GM19099 (cell line): ENCODE measurements around the gene NFATC1.

Source experiments
- POLR2A ChIP-seq: IDR thresholded peaks from 3 replicates; pipeline ENCODE4 v1.6.1; 2011; ENCODE audit warnings: low read depth; ENCODE audit not compliant: insufficient read length; ENCODE audit errors: extremely low read depth

Gene NFATC1

DNA sequence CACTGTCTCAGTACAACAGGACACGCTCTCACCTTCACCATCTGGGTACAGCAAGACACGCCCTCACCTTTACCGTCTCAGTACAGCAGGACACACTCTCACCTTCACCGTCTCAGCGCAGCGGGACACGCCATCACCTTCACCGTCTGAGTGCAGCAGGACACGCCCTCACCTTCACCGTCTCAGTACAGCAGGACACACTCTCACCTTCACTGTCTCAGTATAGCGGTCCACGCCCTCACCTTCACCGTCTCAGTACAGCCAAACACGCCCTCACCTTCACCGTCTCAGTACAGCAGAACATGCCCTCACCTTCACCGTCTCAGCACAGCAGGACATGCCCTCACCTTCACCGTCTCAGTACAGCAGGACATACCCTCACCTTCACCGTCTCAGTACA lies 174.0 kb downstream of the NFATC1 start:
- no peak for TF ChIP-seq POLR2A

DNA sequence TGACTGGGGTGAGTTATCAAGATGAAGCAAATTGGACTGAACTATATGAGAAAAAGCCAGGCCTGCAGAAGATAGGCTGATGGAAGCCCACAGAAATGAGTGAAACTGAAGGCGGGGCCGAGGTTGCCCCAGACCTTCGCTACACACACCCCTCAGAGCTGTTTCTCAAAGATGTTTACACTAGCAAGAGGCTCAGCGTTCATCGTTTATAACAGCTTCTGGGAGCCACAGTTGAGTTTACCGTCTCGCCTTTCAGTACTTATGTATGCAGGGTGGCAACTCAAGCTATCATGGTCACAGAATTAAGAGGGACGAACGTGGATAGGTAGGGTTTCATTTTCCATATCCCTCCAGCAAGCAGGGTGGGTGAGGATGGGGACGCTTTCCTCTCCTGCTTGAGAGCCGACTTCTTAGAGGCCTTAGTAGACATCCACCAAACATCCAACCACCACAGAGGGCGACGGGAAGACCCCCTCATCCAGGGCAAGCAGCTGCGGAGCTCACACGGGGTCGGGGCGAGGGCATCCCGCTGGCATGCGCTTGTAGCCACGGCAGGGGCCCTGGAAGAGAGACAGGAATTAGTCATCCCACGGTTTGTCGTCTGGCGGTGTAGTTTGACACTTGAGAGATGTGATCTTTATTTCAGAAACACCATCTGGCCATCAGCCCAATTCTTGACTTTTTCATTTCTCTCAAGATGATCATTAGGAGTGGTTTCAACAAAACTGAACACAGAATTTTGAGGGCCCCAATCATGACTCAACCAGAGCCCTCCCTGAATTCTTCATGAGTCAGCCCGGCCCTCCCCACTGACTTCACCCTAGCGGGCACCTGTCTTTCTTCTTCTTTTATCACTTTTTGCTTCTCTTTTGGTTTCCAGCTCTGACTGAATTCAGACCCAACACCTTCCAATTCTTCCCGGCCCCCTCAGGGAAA lies 174.8 kb downstream of the NFATC1 start:
- TF ChIP-seq POLR2A, result no peak

DNA sequence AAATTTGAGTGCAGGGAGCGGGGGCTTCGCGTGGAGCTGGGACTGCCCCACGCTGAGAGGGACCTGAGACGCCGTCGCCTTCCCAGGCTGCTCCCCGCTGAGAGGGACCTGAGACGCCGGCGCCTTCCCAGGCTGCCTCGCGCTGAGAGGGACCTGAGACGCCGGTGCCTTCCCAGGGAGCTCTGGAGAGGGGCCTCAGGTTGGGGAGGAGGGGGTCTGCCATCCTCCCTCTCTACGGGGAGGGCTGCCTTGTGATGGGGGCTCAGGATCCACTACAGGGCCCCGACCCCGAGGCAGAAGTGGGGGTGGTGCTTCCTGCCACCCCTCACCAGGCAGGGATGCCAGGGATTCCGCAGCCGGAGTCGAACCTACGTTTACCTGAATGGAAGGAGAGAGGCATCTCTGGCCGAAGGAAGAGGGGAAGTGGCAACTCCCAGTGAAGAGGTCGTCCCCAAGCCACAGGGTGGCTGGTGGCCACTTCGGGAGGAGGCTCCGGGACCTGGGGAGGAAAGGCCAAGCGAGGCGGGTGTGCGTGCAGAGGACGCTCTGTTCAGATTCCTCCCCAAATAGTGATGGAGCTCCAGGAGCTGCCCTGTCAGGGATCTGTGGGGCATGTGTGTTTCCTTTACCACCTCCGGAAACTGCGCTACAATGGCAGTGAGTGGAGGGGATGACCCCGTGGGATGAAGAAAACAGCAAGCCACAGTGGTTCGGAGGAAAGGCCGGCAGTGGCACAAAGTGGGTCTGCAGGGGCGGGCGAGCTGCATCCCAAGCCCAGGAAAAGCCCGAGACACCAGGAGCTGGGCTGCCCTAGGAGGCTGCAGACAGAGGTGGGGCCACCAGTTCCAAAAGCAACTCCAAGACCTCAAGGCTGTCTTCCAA lies 175.7 kb downstream of the NFATC1 start:
- no peak for TF ChIP-seq POLR2A

DNA sequence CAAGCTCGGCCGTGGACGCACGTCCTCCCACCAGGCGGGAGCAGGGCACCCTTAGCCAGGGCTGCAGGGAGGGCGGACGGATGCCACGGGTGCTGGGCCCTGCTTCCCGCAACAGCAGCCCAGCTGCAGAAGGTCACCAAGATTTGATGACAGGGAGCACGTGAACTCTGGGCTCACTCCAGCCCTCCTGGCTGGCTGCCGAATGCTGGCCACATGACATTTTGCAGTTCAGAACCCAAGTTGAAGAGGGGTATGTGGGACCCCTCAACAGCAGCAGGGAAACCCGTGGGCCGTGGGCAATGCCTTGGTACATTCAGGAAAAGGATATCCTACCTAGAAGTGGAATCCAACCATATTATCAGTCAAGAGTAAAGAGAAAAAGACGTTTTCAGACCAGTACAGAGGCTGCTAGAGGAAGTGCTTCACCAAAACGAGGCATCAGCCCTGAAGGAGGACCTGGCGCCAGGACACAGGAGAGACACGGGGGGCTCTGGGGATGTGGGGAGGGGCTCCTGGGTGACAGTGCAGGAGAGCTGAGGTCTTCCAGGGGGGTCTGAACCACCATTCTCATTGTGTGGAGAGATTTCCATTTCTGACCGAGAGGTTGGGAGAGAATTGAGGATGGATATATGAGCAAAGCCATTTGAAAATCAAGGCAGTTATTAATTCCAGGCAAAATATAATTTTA lies 176.5 kb downstream of the NFATC1 start:
- TF ChIP-seq POLR2A, result no peak

DNA sequence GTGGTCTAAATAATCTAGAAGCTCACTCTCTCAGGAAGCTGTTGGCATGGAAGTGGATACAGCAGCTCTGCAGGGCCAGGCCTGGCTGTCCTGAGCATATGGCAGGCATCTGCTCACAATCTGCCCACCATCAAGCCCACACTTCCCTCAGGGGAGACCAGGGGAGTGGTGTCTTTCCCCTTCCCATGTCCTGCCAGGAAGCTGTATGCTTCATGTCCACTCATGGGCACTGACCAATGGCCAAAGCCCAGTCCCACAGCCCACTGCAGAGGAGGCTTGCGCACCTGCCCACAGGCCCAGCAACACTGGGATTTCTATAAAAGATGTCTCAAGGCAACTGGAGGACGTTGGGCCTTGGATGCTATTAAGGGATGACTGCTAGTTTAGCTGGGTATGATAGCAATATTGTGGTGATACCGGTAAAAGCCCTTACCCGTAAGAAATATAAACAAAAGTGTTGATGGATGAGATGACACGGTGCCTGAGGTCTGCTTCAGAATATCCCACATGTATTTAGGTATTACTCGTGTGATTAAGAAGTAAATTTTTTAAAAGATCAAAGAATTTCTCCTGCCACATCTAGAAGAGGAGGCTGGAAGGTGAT lies 177.2 kb downstream of the NFATC1 start:
- no peak for TF ChIP-seq POLR2A

DNA sequence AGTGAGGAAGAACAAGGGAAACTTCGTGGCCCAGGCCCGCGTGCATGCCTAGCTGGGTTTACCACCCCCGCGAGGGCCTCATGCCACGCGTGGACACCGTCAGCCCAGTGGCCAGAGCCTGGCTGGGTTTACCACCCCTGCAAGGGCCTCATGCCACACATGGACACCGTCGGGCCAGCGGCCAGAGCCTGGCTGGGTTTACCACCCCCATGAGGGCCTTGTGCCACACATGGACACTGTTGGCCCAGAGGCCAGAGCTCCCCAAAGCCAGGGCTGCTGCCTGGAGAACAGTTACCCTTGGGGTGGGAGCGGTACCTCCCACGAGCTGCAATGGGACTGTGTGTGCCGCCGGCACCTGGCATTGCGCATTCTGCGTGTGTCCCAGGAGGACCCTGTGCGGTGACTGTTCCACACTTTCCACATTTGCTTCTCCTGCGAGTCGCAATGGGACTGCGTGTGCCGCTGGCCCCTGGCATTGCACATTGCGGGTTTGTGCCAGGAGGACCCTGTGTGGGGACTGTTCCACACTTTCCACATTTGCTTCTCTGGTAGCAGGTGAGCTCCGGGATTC lies 178.3 kb downstream of the NFATC1 start:
- TF ChIP-seq POLR2A, result no peak

DNA sequence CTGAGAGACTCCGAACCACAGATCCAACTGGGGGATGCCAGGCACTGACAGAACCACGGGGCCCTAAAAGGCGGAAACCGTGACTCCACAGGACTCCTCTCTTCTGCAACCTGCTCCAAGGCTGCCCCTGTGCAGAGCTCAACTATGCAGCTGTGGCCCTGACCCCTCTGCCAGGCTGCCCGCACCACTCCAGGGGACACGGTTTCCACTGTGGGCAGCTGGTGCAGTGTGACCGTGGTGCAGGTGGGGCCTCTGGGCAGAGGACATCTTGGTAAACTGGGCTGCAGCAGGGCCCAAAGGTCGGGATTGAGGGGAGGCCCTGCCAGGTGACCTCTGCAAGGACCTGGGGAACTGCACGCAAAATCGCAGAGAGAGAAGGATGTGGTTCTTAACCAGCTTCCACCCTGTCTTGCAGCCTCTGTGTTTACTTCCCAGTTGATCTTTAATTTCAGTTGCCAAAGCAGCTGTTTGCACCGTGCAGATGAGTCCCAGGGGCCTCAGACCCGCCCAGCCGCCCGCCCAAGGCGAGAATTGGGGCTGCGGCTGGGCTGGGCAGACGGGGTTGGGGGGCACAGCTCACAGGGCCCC lies 179.3 kb downstream of the NFATC1 start:
- TF ChIP-seq POLR2A, result no peak

DNA sequence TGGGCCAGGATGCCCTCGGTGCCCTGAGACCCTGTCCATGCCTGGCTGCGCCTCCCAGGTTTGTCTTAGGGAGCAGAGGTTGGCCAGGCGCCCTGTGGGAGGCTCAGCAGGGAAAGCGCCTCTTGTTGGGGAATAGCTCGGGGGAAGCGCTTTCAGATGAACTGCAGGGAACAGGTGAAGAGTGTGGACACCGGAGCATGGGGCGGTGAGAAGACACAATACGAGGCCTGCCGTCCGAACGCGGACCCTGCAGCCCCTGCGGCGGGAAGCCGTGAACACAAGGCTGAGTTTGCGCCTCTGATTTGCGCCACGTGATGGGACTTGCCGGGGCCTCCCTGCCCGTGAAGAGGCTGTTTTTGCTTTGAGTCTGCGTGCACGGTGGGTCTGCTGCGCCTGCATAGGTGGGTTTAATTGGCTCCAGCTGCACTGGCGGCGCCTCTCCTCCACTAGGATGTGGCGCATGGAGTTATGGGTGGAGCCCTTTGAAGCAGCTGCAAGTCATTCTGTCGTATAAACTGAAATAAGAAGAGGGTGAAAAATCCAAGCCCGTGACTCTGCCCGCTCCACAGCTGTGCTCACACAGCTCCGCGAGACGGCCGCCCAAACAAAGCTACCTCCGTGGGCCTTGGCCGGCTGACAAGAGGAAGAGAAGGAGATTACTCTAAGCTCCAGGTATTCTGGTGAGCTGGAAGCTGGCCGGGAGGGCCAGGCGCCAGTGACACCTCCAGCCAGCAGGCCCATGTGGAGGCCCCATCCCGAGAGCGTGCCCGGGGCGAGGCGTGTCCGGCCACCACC lies 180.4 kb downstream of the NFATC1 start:
- TF ChIP-seq POLR2A, result no peak

DNA sequence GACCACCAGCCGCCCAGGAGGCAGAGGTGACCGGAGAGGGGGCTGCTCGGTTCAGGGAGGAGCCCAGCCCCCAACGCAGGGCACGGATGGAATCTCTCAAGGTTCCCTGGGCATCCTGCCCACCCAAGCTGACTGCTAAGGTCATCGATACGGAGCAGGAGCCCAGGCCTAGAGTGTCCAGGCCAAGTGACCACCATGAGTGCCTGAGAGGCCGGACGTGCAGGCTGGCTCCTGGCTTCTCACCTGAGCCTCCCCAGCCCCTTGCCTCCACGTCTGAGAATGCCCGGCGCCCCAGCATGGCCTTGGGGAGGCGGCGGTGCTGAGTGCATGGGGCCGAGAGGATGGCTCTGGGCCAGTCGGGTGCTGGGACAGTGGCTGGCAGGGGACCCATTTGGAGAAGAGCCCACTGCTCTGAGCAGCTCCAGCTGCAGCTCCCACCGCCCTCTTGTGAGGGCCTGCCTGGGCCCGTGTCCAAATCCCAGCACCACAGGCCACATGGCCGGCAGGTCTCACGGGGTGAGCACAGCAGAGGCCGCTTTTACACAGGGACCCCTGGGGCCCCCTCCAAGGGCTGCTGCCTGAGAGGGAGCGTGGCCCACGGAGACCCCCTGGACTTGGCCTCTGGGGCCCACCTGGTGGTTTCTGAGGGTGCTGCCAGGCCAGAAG lies 181.1 kb downstream of the NFATC1 start:
- TF ChIP-seq POLR2A, result no peak

DNA sequence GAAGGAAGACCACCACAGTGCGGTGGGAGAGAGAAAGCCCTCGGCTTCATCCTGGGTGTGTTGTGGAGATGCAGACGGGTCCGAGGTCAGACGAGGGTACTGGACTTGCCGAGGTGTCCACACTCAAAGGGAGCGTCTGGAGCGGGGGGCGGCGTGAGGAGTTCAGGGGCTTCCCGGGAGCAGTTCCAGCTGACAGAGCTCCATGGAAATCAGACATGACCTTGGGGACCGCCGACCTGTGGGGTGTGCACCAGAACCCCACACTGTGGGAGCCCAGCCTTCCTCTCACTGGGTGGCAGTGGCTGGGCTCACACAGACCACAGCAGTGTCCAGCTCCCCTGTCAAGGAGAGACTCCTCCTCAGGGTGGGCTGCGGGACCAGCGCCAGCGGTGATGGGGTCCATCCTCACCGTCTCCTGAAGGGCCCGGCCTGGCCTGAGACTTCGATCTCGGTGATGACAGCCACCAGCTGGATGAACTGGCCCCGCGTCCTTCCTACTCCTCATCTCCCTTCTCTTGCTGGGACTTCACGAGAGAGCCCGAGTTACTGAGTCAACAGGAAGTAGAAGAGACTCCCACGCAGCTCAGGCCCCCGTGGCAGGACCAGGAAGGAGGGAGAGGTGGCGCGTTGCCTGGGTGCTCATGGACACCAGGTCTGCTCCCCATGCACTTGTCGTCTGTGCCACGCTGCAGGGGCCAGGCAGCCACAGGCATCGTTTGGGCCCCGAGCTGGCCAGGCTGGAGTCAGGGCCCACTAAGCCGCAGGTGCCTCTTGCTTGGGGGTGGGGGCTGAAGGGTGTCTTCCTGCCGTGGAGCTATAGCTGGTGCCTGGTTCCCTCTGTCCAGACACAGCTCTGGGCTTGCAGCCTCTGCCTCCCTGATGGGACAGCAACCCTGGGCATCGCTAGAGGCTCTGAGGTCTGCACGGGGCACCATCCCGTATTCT lies 182.0 kb downstream of the NFATC1 start:
- no peak for TF ChIP-seq POLR2A

DNA sequence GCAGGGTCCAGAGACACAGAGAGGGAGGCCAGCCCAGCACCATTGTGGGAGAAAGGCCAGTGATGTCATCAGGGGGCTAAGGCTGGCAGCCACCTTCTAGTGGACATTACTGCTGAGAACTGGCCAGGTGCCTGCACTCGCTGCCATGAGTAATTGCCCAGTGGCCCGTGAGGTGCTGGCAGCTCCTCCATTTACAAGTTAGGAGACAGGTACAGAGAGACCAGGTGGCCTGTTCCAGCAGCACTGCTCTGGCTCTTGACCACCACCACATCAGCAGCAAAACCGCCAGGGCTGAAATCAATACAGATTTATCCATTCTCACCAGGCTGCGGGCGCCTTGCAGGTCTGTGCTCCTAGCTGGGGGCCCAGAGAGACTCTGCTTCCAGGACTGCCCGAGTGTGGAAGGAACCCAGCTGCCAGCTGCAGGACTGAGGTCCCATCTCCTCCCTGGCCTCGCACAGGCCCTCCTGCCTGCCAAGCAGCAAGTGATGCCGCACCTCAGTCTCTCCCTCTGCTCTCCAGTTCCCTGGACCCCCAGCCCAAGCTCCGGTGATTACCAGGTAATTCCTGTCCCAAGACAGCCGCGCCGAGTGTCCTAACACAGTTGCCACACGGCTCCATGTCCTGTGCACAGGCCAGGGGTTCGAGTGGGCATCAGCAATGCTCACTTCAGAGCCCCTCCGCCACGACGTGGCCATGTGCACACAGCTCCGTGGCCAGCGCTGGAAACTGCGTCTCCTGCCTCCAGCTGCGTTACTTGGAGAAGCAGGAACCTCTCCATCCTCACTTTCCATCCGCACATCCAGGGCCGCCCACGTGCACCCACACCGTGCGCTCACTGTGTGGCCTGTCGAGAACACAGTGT lies 182.9 kb downstream of the NFATC1 start:
- no peak for TF ChIP-seq POLR2A
